Measurements from ENCODE around the gene ZNF780A.

Gene ZNF780A

DNA sequence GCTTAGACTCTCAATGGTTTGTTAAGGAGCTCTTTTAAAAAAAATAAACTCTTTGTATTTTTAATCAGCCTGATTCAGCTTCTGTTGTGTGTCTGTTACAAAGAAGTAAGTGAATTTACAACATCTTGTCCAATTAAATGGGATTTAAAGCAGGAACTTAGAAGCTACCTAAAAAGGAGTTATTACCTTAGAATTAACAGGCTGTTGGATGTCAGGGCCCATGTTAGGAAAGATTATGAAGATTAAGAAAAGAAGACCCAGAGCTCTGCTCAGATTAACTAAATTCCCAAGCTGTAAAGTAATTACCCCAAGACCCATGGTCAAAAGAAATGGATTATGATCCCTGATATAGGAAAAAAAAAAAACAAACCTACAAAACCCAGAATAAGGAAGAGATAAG is 44.1 kb upstream of the ZNF780A start:
- TF ChIP-seq SPI1 (IDR thresholded peaks at IDR 0.05; ENCODE audit: borderline replicate concordance, low read depth) (no peak), GABPA (IDR thresholded peaks at IDR 0.05; ENCODE audit: low read depth) (no peak), POLR2AphosphoS5 (IDR thresholded peaks at IDR 0.05; ENCODE audit: low read depth) (no peak), REST (IDR thresholded peaks at IDR 0.05; ENCODE audit: insufficient replicate concordance, low read depth) (no peak)
- TF ChIP-seq, protein P1, sequence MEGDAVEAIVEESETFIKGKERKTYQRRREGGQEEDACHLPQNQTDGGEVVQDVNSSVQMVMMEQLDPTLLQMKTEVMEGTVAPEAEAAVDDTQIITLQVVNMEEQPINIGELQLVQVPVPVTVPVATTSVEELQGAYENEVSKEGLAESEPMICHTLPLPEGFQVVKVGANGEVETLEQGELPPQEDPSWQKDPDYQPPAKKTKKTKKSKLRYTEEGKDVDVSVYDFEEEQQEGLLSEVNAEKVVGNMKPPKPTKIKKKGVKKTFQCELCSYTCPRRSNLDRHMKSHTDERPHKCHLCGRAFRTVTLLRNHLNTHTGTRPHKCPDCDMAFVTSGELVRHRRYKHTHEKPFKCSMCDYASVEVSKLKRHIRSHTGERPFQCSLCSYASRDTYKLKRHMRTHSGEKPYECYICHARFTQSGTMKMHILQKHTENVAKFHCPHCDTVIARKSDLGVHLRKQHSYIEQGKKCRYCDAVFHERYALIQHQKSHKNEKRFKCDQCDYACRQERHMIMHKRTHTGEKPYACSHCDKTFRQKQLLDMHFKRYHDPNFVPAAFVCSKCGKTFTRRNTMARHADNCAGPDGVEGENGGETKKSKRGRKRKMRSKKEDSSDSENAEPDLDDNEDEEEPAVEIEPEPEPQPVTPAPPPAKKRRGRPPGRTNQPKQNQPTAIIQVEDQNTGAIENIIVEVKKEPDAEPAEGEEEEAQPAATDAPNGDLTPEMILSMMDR (IDR thresholded peaks at IDR 0.05; ENCODE audit: insufficient read depth, low read length) = no peak
- H3K4me3 ChIP-seq (replicated peaks; ENCODE audit: insufficient read depth, low read length) = no peak overlapping the region
- no peak for DNase-seq (ENCODE audit: low read depth in 1 of 2, low spot score in 1 of 2)
- H3K27me3 ChIP-seq (ENCODE audit: insufficient read depth, poor library complexity, severe bottlenecking) = no peaks in the 10 kb centered on the region
- H3K27ac ChIP-seq (replicated peaks) = no peak overlapping the region

DNA sequence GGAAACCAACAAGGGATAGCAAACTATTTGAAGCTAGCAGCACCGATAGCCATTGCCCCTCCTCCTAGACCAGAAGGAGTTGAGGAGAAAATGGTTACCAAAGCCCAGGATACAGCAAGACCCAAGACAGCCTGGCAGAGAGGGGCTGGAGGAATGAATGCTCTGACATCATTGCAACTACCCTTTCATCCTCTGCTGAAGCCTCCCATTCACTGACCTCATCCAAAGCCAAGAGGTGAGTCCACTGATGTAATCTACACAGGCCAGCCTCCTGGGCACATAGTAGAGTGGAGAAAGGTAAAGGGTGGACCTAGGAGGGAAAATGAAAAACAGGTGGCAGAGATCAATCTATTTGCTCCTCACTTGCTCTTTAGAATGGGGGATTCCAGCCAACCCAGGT is 42.7 kb upstream of the ZNF780A start:
- Histone ChIP-seq H3K27ac (replicated peaks) (no peak overlapping the region), H3K4me3 (replicated peaks; ENCODE audit: insufficient read depth, low read length) (no peak overlapping the region), H3K27me3 (ENCODE audit: insufficient read depth, poor library complexity, severe bottlenecking) (no peaks in the 10 kb centered on the region)
- TF ChIP-seq POLR2AphosphoS5 (IDR thresholded peaks at IDR 0.05; ENCODE audit: low read depth) (no peak), REST (IDR thresholded peaks at IDR 0.05; ENCODE audit: insufficient replicate concordance, low read depth) (no peak), SPI1 (IDR thresholded peaks at IDR 0.05; ENCODE audit: borderline replicate concordance, low read depth) (no peak), GABPA (IDR thresholded peaks at IDR 0.05; ENCODE audit: low read depth) (no peak)
- TF ChIP-seq, protein P1 (IDR thresholded peaks at IDR 0.05; ENCODE audit: insufficient read depth, low read length) = no peak
- no peak for DNase-seq (ENCODE audit: low read depth in 1 of 2, low spot score in 1 of 2)

GRCh38 chr19:40130013-40130412 is 39.3 kb upstream of the ZNF780A start:
- no peak for DNase-seq (ENCODE audit: low read depth in 1 of 2, low spot score in 1 of 2)
- no peak overlapping the region for H3K27ac ChIP-seq (replicated peaks)
- TF ChIP-seq GABPA (IDR thresholded peaks at IDR 0.05; ENCODE audit: low read depth) = no peak
- H3K27me3 ChIP-seq (ENCODE audit: insufficient read depth, poor library complexity, severe bottlenecking) = no peaks in the 10 kb centered on the region
- H3K4me3 ChIP-seq (replicated peaks; ENCODE audit: insufficient read depth, low read length) = no peak overlapping the region

DNA sequence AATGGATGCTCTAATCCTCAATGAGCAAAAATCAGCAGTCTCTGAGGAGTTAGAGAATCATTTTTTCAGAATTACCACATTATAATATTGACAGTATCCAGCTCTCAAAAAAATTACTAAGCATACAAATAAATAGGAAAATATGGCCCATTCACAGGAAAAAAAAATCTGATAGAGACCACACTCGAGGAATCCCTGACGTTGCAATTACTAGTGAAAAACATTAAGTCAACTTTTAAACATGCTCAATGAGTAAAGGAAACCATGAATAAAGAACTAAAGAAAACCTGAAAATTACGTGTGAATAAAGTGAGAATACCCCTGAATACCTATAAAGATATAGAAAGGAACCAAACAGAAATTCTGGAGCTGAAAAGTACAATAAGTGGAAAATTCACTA is 38.7 kb upstream of the ZNF780A start:
- no peak for TF ChIP-seq SPI1 (IDR thresholded peaks at IDR 0.05; ENCODE audit: borderline replicate concordance, low read depth)
- TF ChIP-seq, protein P1 (IDR thresholded peaks at IDR 0.05; ENCODE audit: insufficient read depth, low read length) = no peak
- no peak for TF ChIP-seq POLR2AphosphoS5 (IDR thresholded peaks at IDR 0.05; ENCODE audit: low read depth)
- no peak for TF ChIP-seq REST (IDR thresholded peaks at IDR 0.05; ENCODE audit: insufficient replicate concordance, low read depth)
- TF ChIP-seq GABPA (IDR thresholded peaks at IDR 0.05; ENCODE audit: low read depth) = no peak
- H3K4me3 ChIP-seq (replicated peaks; ENCODE audit: insufficient read depth, low read length) = no peak overlapping the region
- no peak overlapping the region for H3K27ac ChIP-seq (replicated peaks)
- H3K27me3 ChIP-seq (ENCODE audit: insufficient read depth, poor library complexity, severe bottlenecking) = no peaks in the 10 kb centered on the region
- no peak for DNase-seq (ENCODE audit: low read depth in 1 of 2, low spot score in 1 of 2)
